HFF-Myc (cell line): ENCODE results near the gene LBX1.

Experiments used
- DNase-seq: peaks from one replicate; pipeline ENCODE4 v3.0.0-alpha.2; 2011; ENCODE audit warnings: low read depth; ENCODE audit errors: extremely low read depth
- H3K4me3 ChIP-seq: replicated peaks from 2 replicates; pipeline ENCODE4 v1.5.1; 2011; ENCODE audit warnings: low read depth, mild to moderate bottlenecking, control low read depth, low read length
- TF ChIP-seq, protein P1 (sequence below): IDR thresholded peaks from 2 replicates; pipeline ENCODE4 v1.5.1; 2012; ENCODE audit warnings: mild to moderate bottlenecking, low read depth, low read length, control low read depth; ENCODE audit errors: missing control alignments

Gene LBX1

DNA sequence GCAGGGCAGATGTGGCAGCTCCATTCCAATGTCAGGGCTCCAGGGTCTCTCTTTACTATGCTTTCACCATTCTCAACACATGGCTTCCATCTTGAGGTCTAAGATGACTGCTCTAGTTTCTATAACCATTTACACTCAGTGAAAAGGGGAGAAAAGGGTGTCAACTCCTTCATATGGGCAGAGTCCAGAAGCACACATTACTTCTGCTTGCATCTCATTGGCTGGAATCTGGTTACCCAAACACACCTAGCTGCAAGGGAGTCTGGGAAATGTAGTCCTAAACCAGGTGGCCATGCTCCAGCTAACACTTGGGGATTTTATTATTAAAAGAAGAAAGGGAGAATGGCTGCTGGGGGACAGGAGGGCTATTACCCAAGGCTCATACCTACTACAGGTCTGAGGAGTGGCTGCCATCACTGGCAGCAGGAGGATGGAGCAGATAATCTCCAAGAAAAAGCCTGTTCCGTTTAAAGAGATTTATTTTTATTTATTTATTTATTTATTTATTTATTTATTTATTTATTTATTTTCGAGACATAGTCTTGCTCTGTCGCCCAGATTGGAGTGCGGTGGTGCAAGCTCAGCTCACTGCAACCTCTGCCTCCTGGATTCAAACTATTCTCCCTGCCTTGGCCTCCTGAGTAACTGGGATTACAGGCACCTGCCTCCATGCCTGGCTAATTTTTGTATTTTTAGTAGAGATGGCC lies 29.1 kb upstream of the LBX1 start:
- TF ChIP-seq, protein P1, sequence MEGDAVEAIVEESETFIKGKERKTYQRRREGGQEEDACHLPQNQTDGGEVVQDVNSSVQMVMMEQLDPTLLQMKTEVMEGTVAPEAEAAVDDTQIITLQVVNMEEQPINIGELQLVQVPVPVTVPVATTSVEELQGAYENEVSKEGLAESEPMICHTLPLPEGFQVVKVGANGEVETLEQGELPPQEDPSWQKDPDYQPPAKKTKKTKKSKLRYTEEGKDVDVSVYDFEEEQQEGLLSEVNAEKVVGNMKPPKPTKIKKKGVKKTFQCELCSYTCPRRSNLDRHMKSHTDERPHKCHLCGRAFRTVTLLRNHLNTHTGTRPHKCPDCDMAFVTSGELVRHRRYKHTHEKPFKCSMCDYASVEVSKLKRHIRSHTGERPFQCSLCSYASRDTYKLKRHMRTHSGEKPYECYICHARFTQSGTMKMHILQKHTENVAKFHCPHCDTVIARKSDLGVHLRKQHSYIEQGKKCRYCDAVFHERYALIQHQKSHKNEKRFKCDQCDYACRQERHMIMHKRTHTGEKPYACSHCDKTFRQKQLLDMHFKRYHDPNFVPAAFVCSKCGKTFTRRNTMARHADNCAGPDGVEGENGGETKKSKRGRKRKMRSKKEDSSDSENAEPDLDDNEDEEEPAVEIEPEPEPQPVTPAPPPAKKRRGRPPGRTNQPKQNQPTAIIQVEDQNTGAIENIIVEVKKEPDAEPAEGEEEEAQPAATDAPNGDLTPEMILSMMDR = no peak
- no peak for DNase-seq
- H3K4me3 ChIP-seq = no peak overlapping the region

DNA sequence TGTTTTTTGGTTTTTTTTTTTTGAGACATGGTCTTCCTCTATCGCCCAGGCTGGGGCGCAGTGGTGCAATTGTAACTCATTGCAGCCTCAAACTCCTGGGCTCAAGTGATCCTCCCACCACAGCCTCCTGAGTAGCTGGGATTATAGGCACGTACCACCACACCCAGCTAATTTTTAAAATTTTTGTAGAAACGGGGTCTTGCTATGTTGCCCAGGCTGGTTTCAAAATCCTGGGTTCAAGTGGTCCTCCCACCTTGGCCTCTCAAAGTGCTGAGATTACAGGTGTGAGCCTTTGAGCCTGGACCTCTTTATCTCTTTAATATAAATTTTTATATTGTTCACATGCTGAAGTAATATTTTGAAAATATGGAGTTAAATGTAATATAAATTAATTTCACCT lies 28.2 kb upstream of the LBX1 start:
- no peak for DNase-seq
- no peak overlapping the region for H3K4me3 ChIP-seq
- TF ChIP-seq, protein P1 = no peak

DNA sequence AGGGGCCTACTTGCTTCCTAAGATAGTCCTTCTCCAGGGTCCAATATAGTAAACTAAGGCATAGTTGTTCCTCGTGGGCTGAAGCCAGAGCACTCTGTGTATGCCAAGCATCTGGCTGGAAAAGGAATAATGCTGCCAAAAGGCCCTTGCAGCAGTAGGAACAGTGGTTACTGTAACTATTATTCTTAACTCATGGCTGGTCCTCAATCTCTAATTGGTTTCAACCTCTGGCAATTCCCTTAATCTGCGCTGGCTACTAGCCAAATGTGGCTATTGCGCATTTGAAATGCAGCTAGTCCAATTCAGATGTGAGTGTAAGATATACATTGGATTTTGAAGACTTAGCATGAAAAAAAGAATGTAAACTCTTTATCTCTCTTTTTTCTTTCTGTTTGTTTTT lies 27.8 kb upstream of the LBX1 start:
- no peak for DNase-seq
- TF ChIP-seq, protein P1 = no peak
- no peak overlapping the region for H3K4me3 ChIP-seq

DNA sequence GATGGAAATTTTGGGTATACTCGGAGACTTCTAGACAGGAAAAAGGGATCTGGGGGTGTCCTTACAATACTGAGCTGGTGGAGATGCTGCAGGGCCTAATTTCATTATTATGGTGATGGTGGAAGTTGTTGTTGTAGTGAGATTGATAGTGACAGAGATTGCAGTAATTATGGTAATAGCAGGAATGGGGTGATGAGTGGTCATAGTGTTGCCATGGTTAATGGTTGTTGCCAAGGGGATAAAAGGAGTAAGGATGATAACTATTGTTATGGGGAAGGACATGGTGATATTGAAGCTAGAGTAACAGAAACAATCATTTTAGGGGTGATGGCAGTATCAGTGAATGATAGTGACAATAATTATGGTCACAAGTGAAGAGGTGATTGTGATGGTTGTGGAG lies 27.1 kb upstream of the LBX1 start:
- TF ChIP-seq, protein P1 = no peak
- DNase-seq = no peak
- H3K4me3 ChIP-seq = no peak overlapping the region

DNA sequence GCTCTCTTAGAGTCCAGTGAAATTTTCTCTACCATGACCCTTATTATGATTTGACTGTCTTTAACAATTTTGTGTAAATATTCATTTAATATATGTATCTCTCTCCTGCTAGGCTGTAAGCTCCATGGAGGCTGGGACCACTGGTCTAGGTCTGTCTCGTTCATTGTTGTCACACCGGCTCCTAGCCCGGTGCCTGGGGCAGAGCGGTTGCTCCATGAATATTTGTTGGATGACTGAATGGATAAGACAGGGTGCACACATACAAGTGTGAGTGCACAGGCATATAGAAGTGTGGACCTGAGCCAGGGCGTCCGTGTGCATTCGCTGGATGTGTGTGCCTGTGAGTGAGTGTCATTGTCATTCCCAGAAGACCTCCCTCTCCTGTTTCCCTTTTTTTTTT lies 20.9 kb upstream of the LBX1 start:
- DNase-seq = no peak
- no peak overlapping the region for H3K4me3 ChIP-seq
- TF ChIP-seq, protein P1 = no peak

DNA sequence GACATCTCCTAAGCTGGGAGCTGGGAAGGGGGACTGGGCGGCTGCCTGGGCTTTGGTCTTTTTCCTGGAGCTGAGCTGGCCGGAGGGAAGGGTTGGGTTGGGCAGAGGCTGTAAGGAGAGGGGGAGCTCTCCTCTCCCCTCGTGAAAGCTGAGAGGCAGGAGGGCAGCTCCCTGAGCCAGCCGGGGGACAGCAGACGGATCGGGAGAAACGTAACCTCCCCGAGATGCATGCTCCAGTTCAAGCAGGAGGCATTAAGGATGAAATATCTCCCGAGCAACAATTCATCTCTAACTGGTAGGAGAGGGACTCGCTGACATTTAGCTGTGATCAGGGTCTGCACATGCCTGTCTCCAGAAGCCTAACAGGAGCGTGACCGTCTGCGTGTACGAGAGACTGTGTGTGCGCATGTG lies 19.9 kb upstream of the LBX1 start:
- DNase-seq = no peak
- no peak overlapping the region for H3K4me3 ChIP-seq
- TF ChIP-seq, protein P1 = no peak

DNA sequence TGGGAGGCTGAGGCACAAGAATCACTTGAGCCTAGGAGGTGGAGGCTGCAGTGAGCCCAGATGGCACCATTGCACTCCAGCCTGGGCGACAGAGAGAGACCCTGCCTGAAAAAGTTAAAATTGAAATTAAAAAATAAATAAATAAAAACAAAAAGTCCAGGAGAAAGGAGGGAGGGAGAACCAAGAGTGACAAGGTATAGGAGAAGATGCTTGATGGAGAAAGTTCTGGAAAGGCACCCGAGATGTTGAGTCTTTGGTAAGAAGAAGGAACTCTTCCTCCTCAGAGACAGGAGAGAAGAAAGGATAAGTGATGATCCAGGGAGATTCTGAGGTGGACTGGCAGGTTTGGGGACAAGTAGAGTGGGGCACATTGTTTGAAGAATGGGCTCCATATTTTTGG lies 17.4 kb upstream of the LBX1 start:
- DNase-seq = no peak
- TF ChIP-seq, protein P1 = no peak
- H3K4me3 ChIP-seq = no peak overlapping the region
